ENCODE data around the gene MSLN. TPM values are rescaled to one million over a fixed set of nuclear protein-coding genes. Genes with fewer than 3 reads are reported as not detected.

MSLN gene
- total and polyA plus RNA-seq, 2 experiments from 2014 or later, result 4.5 TPM; not detected in 1

GRCh38 chr16:725463-726187 is 34.9 kb upstream of the MSLN start:
- no peak for TF ChIP-seq CTCF (IDR thresholded peaks at IDR 0.05; ENCODE audit: low read depth, low read length)
- no peak for DNase-seq (ENCODE audit: low read depth in 1 of 2, low spot score in 1 of 2)
- Histone ChIP-seq H3K9me3 (ENCODE audit: low read depth) (no peaks in the 10 kb centered on the region), H3K4me1 (ENCODE audit: low read depth) (peaks cover 4% of the 10 kb centered on the region), H3K36me3 (no peaks in the 10 kb centered on the region), H3K27me3 (no peaks in the 10 kb centered on the region), H3K4me3 (no peak overlapping the region), H3K27ac (no peak overlapping the region)

GRCh38 chr16:726188-726437 is 34.4 kb upstream of the MSLN start:
- Histone ChIP-seq H3K36me3 (no peaks in the 10 kb centered on the region), H3K27ac (no peak overlapping the region), H3K4me3 (no peak overlapping the region), H3K4me1 (ENCODE audit: low read depth) (peaks cover 4% of the 10 kb centered on the region), H3K9me3 (ENCODE audit: low read depth) (no peaks in the 10 kb centered on the region), H3K27me3 (no peaks in the 10 kb centered on the region)
- no peak for TF ChIP-seq CTCF (IDR thresholded peaks at IDR 0.05; ENCODE audit: low read depth, low read length)
- no peak for DNase-seq (ENCODE audit: low read depth in 1 of 2, low spot score in 1 of 2)

GRCh38 chr16:726438-727290 is 33.9 kb upstream of the MSLN start, which contains the start of the genes CCDC78 and HAGHL:
Gene CCDC78, minus strand, starts transcription at chr16:726443. Its CDS starts 76 bp downstream, at chr16:726367.
Gene HAGHL, plus strand, starts transcription at chr16:727106. Its CDS starts 404 bp downstream, at chr16:727510.
- Histone ChIP-seq H3K27ac (no peak within 1 kb of the TSS), H3K4me3 (peak within 1 kb of the TSS; percentile 38), H3K4me1 (ENCODE audit: low read depth) (peaks cover 2% of the 10 kb centered on the region), H3K27me3 (no peaks in the 10 kb centered on the region), H3K36me3 (no peaks in the 10 kb centered on the region), H3K9me3 (ENCODE audit: low read depth) (no peaks in the 10 kb centered on the region)
- TF ChIP-seq CTCF (IDR thresholded peaks at IDR 0.05; ENCODE audit: low read depth, low read length), result no peak
- peak; percentile 56 to 71 for DNase-seq (ENCODE audit: low read depth in 1 of 2, low spot score in 1 of 2)

- Histone ChIP-seq H3K27me3 (no peaks in the 10 kb centered on the region), H3K4me1 (ENCODE audit: low read depth) (no peaks in the 10 kb centered on the region), H3K9me3 (ENCODE audit: low read depth) (no peaks in the 10 kb centered on the region), H3K4me3 (peak overlapping the region; percentile 38), H3K27ac (no peak overlapping the region), H3K36me3 (no peaks in the 10 kb centered on the region)
- DNase-seq (ENCODE audit: low read depth in 1 of 2, low spot score in 1 of 2), result peak in 1 of 2 donors; percentile 29
- no peak for TF ChIP-seq CTCF (IDR thresholded peaks at IDR 0.05; ENCODE audit: low read depth, low read length)
These were observed 33.1 kb upstream of the MSLN start for GRCh38 chr16:727291-727977.

- Histone ChIP-seq H3K27me3 (no peaks in the 10 kb centered on the region), H3K4me1 (ENCODE audit: low read depth) (no peaks in the 10 kb centered on the region), H3K4me3 (peak overlapping the region; percentile 38), H3K36me3 (no peaks in the 10 kb centered on the region), H3K9me3 (ENCODE audit: low read depth) (no peaks in the 10 kb centered on the region), H3K27ac (no peak overlapping the region)
- TF ChIP-seq CTCF (IDR thresholded peaks at IDR 0.05; ENCODE audit: low read depth, low read length), result no peak
- peak; percentile 64 to 82 for DNase-seq (ENCODE audit: low read depth in 1 of 2, low spot score in 1 of 2)
These were observed 32.2 kb upstream of the MSLN start for GRCh38 chr16:728131-728889.
